Neural cell (in vitro differentiated cells): ENCODE results near the gene PHF5A. TPM values are rescaled to one million over a fixed set of nuclear protein-coding genes. Genes with fewer than 3 reads are reported as not detected.

ENCODE experiments used
- H2AFZ ChIP-seq: fragments of 200-600, 300-800 bp; sonication (generic), shearing (Covaris generic); 2 replicates; pipeline ENCODE4 v1.6.0; 2014; ENCODE audit warnings: low read depth, mild to moderate bottlenecking, antibody characterized with exemption, low read length, moderate library complexity
- H3F3A ChIP-seq: fragments of 200-600 bp; shearing (Covaris generic); 2 replicates; pipeline ENCODE4 v1.6.1; 2016; ENCODE audit warnings: mild to moderate bottlenecking, moderate library complexity, mixed read lengths, antibody characterized with exemption, low read length; ENCODE audit not compliant: insufficient read depth, poor library complexity, severe bottlenecking
- H3K27ac ChIP-seq: fragments of 200-600, 300-800 bp; sonication (generic), shearing (Covaris generic); 2 replicates; pipeline ENCODE4 v1.5.1; 2014; ENCODE audit warnings: mild to moderate bottlenecking, low read length, moderate library complexity
- H3K27me3 ChIP-seq: fragments of 300-800, 200-600 bp; sonication (generic), shearing (Covaris generic); 2 replicates; pipeline ENCODE4 v1.6.0; 2014; ENCODE audit warnings: mild to moderate bottlenecking, low read depth, low read length, moderate library complexity; ENCODE audit not compliant: insufficient read depth
- H3K36me3 ChIP-seq: fragments of 300-800, 200-600 bp; sonication (generic), shearing (Covaris generic); 2 replicates; pipeline ENCODE4 v1.5.1; 2014; ENCODE audit warnings: mild to moderate bottlenecking, antibody characterized with exemption, low read length, moderate library complexity; ENCODE audit not compliant: insufficient read depth
- H3K4me2 ChIP-seq: fragments of 300-800, 200-600 bp; sonication (generic), shearing (Covaris generic); 2 replicates; pipeline ENCODE4 v1.6.0; 2014; ENCODE audit warnings: mild to moderate bottlenecking, low read length
- H3K4me3 ChIP-seq: fragments of 300-800, 200-600 bp; sonication (generic), shearing (Covaris generic); 2 replicates; pipeline ENCODE4 v1.5.1; 2014; ENCODE audit warnings: mild to moderate bottlenecking, low read length, moderate library complexity
- H3K79me2 ChIP-seq: fragments of 200-600 bp; shearing (Covaris generic); replicated peaks from 2 replicates; pipeline ENCODE4 v1.6.0; 2014; ENCODE audit warnings: mild to moderate bottlenecking, low read length, moderate library complexity; ENCODE audit not compliant: insufficient read depth
- H3K9ac ChIP-seq: fragments of 300-800, 200-600 bp; sonication (generic), shearing (Covaris generic); 2 replicates; pipeline ENCODE4 v1.6.1; 2016; ENCODE audit warnings: mild to moderate bottlenecking, low read length, mixed read lengths
- H3K9me2 ChIP-seq: fragments of 200-600 bp; shearing (Covaris generic); 2 replicates; pipeline ENCODE4 v1.6.1; 2016; ENCODE audit warnings: mild to moderate bottlenecking, low read length, mixed read lengths; ENCODE audit not compliant: insufficient read depth
- H3K9me3 ChIP-seq: fragments of 200-600, 300-800 bp; sonication (generic), shearing (Covaris generic); 2 replicates; pipeline ENCODE4 v1.6.1; 2016; ENCODE audit warnings: mild to moderate bottlenecking, mixed run types, low read length, moderate library complexity, mixed read lengths
- H4K20me1 ChIP-seq: fragments of 200-600 bp; shearing (Covaris generic); 2 replicates; pipeline ENCODE4 v1.6.1; 2016; ENCODE audit warnings: mild to moderate bottlenecking, mixed run types; ENCODE audit not compliant: insufficient read depth
- CTCF ChIP-seq: fragments of 450-650 bp; IDR thresholded peaks from 2 replicates; pipeline ENCODE4 v1.5.1; 2014; ENCODE audit warnings: antibody characterized with exemption, mild to moderate bottlenecking, moderate library complexity; ENCODE audit not compliant: poor library complexity, severe bottlenecking
- EP300 ChIP-seq: fragments of 450-650 bp; conservative IDR thresholded peaks from 2 replicates; pipeline ENCODE4 v1.6.1; 2014; ENCODE audit warnings: antibody characterized with exemption, mild to moderate bottlenecking, moderate library complexity; ENCODE audit not compliant: poor library complexity, severe bottlenecking
- EZH2 ChIP-seq: fragments of 200-600, 300-800 bp; shearing (Covaris generic), sonication (generic); IDR thresholded peaks from 2 replicates; pipeline ENCODE4 v1.6.1; 2014; ENCODE audit warnings: antibody characterized with exemption, low read length, borderline replicate concordance, mild to moderate bottlenecking; ENCODE audit not compliant: insufficient read depth, poor library complexity, severe bottlenecking
- MXI1 ChIP-seq: fragments of 450-650 bp; conservative IDR thresholded peaks from 2 replicates; pipeline ENCODE4 v1.6.1; 2014; ENCODE audit warnings: antibody characterized with exemption, mild to moderate bottlenecking; ENCODE audit not compliant: poor library complexity, severe bottlenecking
- POLR2AphosphoS5 ChIP-seq: IDR thresholded peaks from 2 replicates; pipeline ENCODE4 v1.6.1; 2012
- RAD21 ChIP-seq: fragments of 450-650 bp; conservative IDR thresholded peaks from 2 replicates; pipeline ENCODE4 v1.6.1; 2014; ENCODE audit warnings: antibody characterized with exemption, mild to moderate bottlenecking, moderate library complexity
- REST ChIP-seq: IDR thresholded peaks from 2 replicates; pipeline ENCODE4 v1.6.1; 2012; ENCODE audit warnings: borderline replicate concordance
- SMC3 ChIP-seq: fragments of 450-650 bp; conservative IDR thresholded peaks from 2 replicates; pipeline ENCODE4 v1.6.1; 2014; ENCODE audit warnings: antibody characterized with exemption, mild to moderate bottlenecking, moderate library complexity; ENCODE audit not compliant: poor library complexity
- TAF1 ChIP-seq: IDR thresholded peaks from 2 replicates; pipeline ENCODE4 v1.6.1; 2012; ENCODE audit warnings: low read depth
- polyA plus RNA-seq: library from polyadenylated mRNA; depleted of rRNA; stranded (reverse); fragments of >200 nt; gene quantifications from 2 replicates; pipeline ENCODE4 v1.2.3, GENCODE V29; 2014

PHF5A gene
- polyA plus RNA-seq, 1 donor from 2014 or later, result 148 TPM

- Histone ChIP-seq H2AFZ (no peak overlapping the region), H3K27ac (no peak overlapping the region), H3K9ac (no peak overlapping the region), H3K4me2 (no peak overlapping the region), H4K20me1 (no peaks in the 10 kb centered on the region), H3K79me2 (no peaks in the 10 kb centered on the region), H3K9me2 (no peaks in the 10 kb centered on the region), H3K9me3 (no peaks in the 10 kb centered on the region), H3K27me3 (no peaks in the 10 kb centered on the region), H3K4me3 (no peak overlapping the region), H3F3A (no peaks in the 10 kb centered on the region), H3K36me3 (no peaks in the 10 kb centered on the region)
- no peak for TF ChIP-seq SMC3
- no peak for TF ChIP-seq MXI1
- no peak for TF ChIP-seq EZH2
- TF ChIP-seq POLR2AphosphoS5, result no peak
- TF ChIP-seq TAF1, result no peak
- no peak for TF ChIP-seq RAD21
- no peak for TF ChIP-seq CTCF
- TF ChIP-seq EP300, result no peak
- no peak for TF ChIP-seq REST
Observed at GRCh38 chr22:41513391-41513790, 44.9 kb upstream of the PHF5A start.

- H3K9me2 ChIP-seq, result no peaks in the 10 kb centered on the region
- H3K4me3 ChIP-seq, result no peak overlapping the region
- no peaks in the 10 kb centered on the region for H4K20me1 ChIP-seq
- no peak overlapping the region for H3K9ac ChIP-seq
- no peaks in the 10 kb centered on the region for H3K27me3 ChIP-seq
- H2AFZ ChIP-seq, result no peak overlapping the region
- H3F3A ChIP-seq, result no peaks in the 10 kb centered on the region
- no peaks in the 10 kb centered on the region for H3K36me3 ChIP-seq
- TF ChIP-seq TAF1, result no peak
- TF ChIP-seq POLR2AphosphoS5, result no peak
- no peak for TF ChIP-seq CTCF
- no peak for TF ChIP-seq EP300
- TF ChIP-seq MXI1, result no peak
- TF ChIP-seq RAD21, result no peak
- TF ChIP-seq SMC3, result no peak
- no peak overlapping the region for H3K4me2 ChIP-seq
- no peak overlapping the region for H3K27ac ChIP-seq
- no peaks in the 10 kb centered on the region for H3K9me3 ChIP-seq
- H3K79me2 ChIP-seq, result no peaks in the 10 kb centered on the region
Observed at GRCh38 chr22:41512421-41513194, 44.1 kb upstream of the PHF5A start.
